ENCODE data around the gene DPP7. TPM values are rescaled to one million over a fixed set of nuclear protein-coding genes. Genes with fewer than 3 reads are reported as not detected.

Gene DPP7
- 66.9 and 125 TPM in 2 replicates for total RNA-seq

- TF ChIP-seq, protein P1, sequence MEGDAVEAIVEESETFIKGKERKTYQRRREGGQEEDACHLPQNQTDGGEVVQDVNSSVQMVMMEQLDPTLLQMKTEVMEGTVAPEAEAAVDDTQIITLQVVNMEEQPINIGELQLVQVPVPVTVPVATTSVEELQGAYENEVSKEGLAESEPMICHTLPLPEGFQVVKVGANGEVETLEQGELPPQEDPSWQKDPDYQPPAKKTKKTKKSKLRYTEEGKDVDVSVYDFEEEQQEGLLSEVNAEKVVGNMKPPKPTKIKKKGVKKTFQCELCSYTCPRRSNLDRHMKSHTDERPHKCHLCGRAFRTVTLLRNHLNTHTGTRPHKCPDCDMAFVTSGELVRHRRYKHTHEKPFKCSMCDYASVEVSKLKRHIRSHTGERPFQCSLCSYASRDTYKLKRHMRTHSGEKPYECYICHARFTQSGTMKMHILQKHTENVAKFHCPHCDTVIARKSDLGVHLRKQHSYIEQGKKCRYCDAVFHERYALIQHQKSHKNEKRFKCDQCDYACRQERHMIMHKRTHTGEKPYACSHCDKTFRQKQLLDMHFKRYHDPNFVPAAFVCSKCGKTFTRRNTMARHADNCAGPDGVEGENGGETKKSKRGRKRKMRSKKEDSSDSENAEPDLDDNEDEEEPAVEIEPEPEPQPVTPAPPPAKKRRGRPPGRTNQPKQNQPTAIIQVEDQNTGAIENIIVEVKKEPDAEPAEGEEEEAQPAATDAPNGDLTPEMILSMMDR (conservative IDR thresholded peaks at IDR 0.05; ENCODE audit: low read depth, low read length) = no peak
- no peak for DNase-seq (ENCODE audit: low read depth)
- peak within 1 kb of the TSS; percentile 64 for H3K4me3 ChIP-seq (ENCODE audit: low read depth, low read length)
Measured at GRCh38 chr9:137114613-137115393, at the start of gene DPP7. TSS of gene DPP7 (minus strand) at chr9:137114733. CDS start at chr9:137114713, 20 bp downstream.

GRCh38 chr9:137163805-137164204, 49.3 kb upstream of the DPP7 start:
- no peak overlapping the region for H3K4me3 ChIP-seq (ENCODE audit: low read depth, low read length)
- no peak for DNase-seq (ENCODE audit: low read depth)
- TF ChIP-seq, protein P1 (conservative IDR thresholded peaks at IDR 0.05; ENCODE audit: low read depth, low read length) = no peak

DNA sequence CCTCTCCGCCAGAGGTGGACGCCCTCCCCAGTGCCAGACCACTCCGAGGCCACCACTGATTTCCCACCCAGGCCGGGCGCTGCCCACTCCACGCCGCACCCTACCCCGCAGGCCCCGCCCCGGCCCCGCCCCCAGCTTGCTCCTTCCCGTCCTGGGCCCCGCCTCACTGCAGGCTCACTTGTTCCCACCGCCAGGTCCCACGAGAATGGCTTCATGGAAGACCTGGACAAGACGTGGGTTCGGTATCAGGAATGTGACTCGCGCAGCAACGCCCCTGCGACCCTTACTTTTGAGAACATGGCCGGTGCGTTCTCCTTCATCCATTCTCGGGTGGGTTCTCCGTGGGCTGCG, 48.8 kb upstream of the DPP7 start:
- TF ChIP-seq, protein P1 (conservative IDR thresholded peaks at IDR 0.05; ENCODE audit: low read depth, low read length) = no peak
- DNase-seq (ENCODE audit: low read depth) = no peak
- peak overlapping the region; percentile 38 for H3K4me3 ChIP-seq (ENCODE audit: low read depth, low read length)

DNA sequence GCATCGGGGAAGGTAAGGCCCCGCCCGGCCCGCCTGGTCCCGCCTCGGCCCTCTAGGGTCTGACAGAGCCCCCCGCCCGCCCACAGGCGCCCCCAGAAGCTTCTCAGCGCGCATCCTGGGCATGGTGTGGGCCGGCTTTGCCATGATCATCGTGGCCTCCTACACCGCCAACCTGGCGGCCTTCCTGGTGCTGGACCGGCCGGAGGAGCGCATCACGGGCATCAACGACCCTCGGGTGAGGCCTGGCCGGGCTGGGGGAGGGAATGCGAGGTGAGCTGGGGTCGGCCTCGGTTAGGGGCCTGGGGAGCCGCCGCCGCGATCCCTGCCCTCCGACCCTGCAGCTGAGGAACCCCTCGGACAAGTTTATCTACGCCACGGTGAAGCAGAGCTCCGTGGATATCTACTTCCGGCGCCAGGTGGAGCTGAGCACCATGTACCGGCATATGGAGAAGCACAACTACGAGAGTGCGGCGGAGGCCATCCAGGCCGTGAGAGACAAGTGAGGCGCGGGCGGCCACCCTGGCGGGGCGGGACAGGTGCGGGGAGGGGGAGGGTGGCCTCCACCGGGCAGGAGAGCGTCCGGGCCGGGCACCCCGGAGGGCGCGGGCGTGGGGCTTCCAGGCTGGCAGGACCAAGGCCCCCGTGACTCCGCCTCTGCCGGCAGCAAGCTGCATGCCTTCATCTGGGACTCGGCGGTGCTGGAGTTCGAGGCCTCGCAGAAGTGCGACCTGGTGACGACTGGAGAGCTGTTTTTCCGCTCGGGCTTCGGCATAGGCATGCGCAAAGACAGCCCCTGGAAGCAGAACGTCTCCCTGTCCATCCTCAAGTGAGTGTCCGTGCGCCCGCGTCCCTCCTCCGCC, 48.2 kb upstream of the DPP7 start:
- TF ChIP-seq, protein P1 (conservative IDR thresholded peaks at IDR 0.05; ENCODE audit: low read depth, low read length) = peak; percentile 22
- peak overlapping the region; percentile 38 for H3K4me3 ChIP-seq (ENCODE audit: low read depth, low read length)
- no peak for DNase-seq (ENCODE audit: low read depth)

- no peak overlapping the region for H3K4me3 ChIP-seq (ENCODE audit: low read depth, low read length)
- TF ChIP-seq, protein P1 (conservative IDR thresholded peaks at IDR 0.05; ENCODE audit: low read depth, low read length) = no peak
- no peak for DNase-seq (ENCODE audit: low read depth)
Measured at GRCh38 chr9:137161558-137162486, 47.3 kb upstream of the DPP7 start.

DNA sequence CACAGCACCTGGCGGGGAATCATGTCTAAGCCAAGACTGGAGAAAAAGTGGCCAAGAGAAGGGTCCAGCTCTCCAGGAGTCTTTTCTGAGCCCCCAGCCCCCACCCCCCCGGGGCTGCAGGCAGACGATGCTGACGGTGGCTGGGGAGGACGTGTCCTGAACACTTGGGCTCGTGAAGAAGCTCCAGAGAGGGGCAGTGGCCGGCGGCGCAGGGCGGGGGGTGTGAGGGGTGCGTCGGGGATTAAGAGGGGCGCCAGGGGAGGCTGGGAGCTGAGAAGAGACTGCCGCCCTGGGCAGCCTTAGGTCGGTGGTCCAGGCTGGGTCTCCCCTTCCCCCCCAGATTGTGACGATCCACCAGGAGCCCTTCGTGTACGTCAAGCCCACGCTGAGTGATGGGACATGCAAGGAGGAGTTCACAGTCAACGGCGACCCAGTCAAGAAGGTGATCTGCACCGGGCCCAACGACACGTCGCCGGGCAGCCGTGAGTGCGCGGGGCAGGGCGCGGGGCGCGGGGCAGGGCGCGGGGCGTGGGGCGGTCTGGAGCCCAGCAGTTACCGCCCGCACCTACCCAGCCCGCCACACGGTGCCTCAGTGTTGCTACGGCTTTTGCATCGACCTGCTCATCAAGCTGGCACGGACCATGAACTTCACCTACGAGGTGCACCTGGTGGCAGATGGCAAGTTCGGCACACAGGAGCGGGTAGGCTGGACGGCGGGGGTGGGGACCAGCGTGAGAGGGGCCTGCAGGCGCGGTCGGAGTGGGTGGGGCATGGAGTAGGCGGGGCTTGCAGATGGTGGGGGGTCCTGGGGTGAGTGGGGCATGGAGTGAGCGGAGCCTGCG, 46.4 kb upstream of the DPP7 start:
- no peak overlapping the region for H3K4me3 ChIP-seq (ENCODE audit: low read depth, low read length)
- TF ChIP-seq, protein P1 (conservative IDR thresholded peaks at IDR 0.05; ENCODE audit: low read depth, low read length) = no peak
- no peak for DNase-seq (ENCODE audit: low read depth)
